Hepatocyte (in vitro differentiated cells): ENCODE measurements around the gene GCG. TPM values are rescaled to one million over a fixed set of nuclear protein-coding genes. Genes with fewer than 3 reads are reported as not detected.
A peak's percentile ranks its signal among the peaks of the same experiment; 100 is the strongest.

Experiments
- DNase-seq: peaks from one replicate; pipeline ENCODE4 v3.0.0-alpha.2; 2016; ENCODE audit warnings: low spot score
- H2AFZ ChIP-seq: fragments of 200-600 bp; sonication (generic); 2 replicates; pipeline ENCODE4 v1.6.0; 2016; ENCODE audit warnings: antibody characterized with exemption, mild to moderate bottlenecking
- H3K27ac ChIP-seq: fragments of 200-600 bp; sonication (generic); 2 replicates; pipeline ENCODE4 v1.5.1; 2016; ENCODE audit warnings: mild to moderate bottlenecking
- H3K27me3 ChIP-seq: fragments of 200-600 bp; sonication (generic); 2 replicates; pipeline ENCODE4 v1.6.1; 2016
- H3K36me3 ChIP-seq: fragments of 200-600 bp; sonication (generic); replicated peaks from 2 replicates; pipeline ENCODE4 v1.5.1; 2016; ENCODE audit warnings: low read depth; ENCODE audit not compliant: insufficient read depth
- H3K4me1 ChIP-seq: fragments of 200-600 bp; sonication (generic); 2 replicates; pipeline ENCODE4 v1.5.1; 2016; ENCODE audit warnings: mild to moderate bottlenecking, moderate library complexity; ENCODE audit not compliant: insufficient read depth
- H3K4me2 ChIP-seq: fragments of 200-600 bp; sonication (generic); 2 replicates; pipeline ENCODE4 v1.6.0; 2016
- H3K4me3 ChIP-seq: fragments of 200-600 bp; sonication (generic); 2 replicates; pipeline ENCODE4 v1.5.1; 2016; ENCODE audit warnings: mild to moderate bottlenecking
- H3K79me2 ChIP-seq: fragments of 200-600 bp; sonication (generic); 2 replicates; pipeline ENCODE4 v1.6.0; 2017; ENCODE audit warnings: mild to moderate bottlenecking
- H3K9me2 ChIP-seq: fragments of 200-600 bp; sonication (generic); replicated peaks from 2 replicates; pipeline ENCODE4 v1.6.0; 2017; ENCODE audit warnings: mild to moderate bottlenecking; ENCODE audit not compliant: insufficient read depth
- H3K9me3 ChIP-seq: fragments of 200-600 bp; sonication (generic); 2 replicates; pipeline ENCODE4 v1.5.1; 2016; ENCODE audit warnings: low read depth, mild to moderate bottlenecking
- H4K20me1 ChIP-seq: fragments of 200-600 bp; sonication (generic); 2 replicates; pipeline ENCODE4 v1.6.0; 2016; ENCODE audit warnings: mild to moderate bottlenecking; ENCODE audit not compliant: insufficient read depth, poor library complexity, severe bottlenecking
- CTCF ChIP-seq: fragments of 200-600 bp; sonication (generic); IDR thresholded peaks from 2 replicates; pipeline ENCODE4 v1.5.1; 2016; ENCODE audit warnings: antibody characterized with exemption, mild to moderate bottlenecking; ENCODE audit not compliant: poor library complexity
- EZH2 ChIP-seq: fragments of 200-600 bp; sonication (generic); IDR thresholded peaks from 2 replicates; pipeline ENCODE4 v1.6.1; 2016; ENCODE audit warnings: antibody characterized with exemption, mild to moderate bottlenecking, borderline replicate concordance
- EZH2phosphoT487 ChIP-seq: fragments of 200-600 bp; sonication (generic); IDR thresholded peaks from one replicate; pipeline ENCODE4 v1.6.1; 2018; ENCODE audit warnings: antibody characterized with exemption, mild to moderate bottlenecking, low read depth, moderate library complexity; ENCODE audit not compliant: unreplicated experiment, severe bottlenecking
- WGBS: methylation state at CpG from one replicate; pipeline ENCODE4 v1.1.6; 2016; ENCODE audit warnings: low lambda C conversion rate; ENCODE audit errors: missing lambda C conversion rate; 5-methylcytosine and 5-hydroxymethylcytosine counted together
- polyA plus RNA-seq: library from polyadenylated mRNA; unstranded; fragments of >200 nt; fragmentation: Nextera tagmentation; extraction: Ambion mirVana; gene quantifications from 2 replicates; pipeline ENCODE4 v1.2.1, GENCODE V29; 2016
- total RNA-seq: library from RNA; depleted of rRNA; stranded (reverse); fragments of >200 nt; gene quantifications from 2 replicates; pipeline ENCODE4 v1.2.3, GENCODE V29; 2014

GCG gene
- total and polyA plus RNA-seq, 2 experiments from 2014 or later: 19.8 to 100 TPM

DNA sequence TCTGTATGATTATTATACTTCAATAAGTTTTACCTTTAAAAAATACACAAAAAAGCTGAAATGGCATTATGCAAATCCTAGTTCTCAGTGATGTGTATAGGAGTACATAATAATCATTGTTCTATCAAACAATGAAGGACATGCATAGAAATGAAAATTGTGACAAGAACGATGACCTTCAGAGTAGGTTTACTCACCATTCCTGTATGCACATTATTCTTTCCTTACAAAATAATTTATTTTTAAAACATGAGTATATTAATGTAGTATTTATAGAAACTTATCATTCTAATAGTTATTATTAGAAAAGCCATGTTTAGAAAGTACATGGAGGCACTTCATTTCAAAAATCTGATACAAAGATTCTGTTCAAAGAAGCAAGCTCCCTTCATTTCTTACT, 45.3 kb downstream of the GCG start:
- H4K20me1 ChIP-seq: no peaks in the 10 kb centered on the region
- no peaks in the 10 kb centered on the region for H3K9me2 ChIP-seq
- H3K4me3 ChIP-seq: no peak overlapping the region
- H3K27me3 ChIP-seq: no peaks in the 10 kb centered on the region
- no peak for DNase-seq
- no peak overlapping the region for H3K27ac ChIP-seq
- H3K36me3 ChIP-seq: no peaks in the 10 kb centered on the region
- TF ChIP-seq EZH2: no peak
- no peak for TF ChIP-seq CTCF
- 100% methylated on average over 1 of the region's 1 CpG for WGBS
- H2AFZ ChIP-seq: no peak overlapping the region
- H3K4me2 ChIP-seq: no peak overlapping the region
- H3K79me2 ChIP-seq: no peaks in the 10 kb centered on the region
- peaks cover 6% of the 10 kb centered on the region for H3K4me1 ChIP-seq
- H3K9me3 ChIP-seq: no peaks in the 10 kb centered on the region

GRCh38 chr2:162106146-162106551, 45.9 kb downstream of the GCG start:
- H3K27me3 ChIP-seq: no peaks in the 10 kb centered on the region
- no peak overlapping the region for H3K4me2 ChIP-seq
- no peaks in the 10 kb centered on the region for H3K79me2 ChIP-seq
- H3K9me3 ChIP-seq: no peaks in the 10 kb centered on the region
- WGBS: 85% methylated on average over 3 of the region's 3 CpGs
- no peak for DNase-seq
- no peak overlapping the region for H3K4me3 ChIP-seq
- H4K20me1 ChIP-seq: no peaks in the 10 kb centered on the region
- TF ChIP-seq EZH2phosphoT487: no peak
- TF ChIP-seq CTCF: no peak
- TF ChIP-seq EZH2: no peak
- no peaks in the 10 kb centered on the region for H3K36me3 ChIP-seq
- no peak overlapping the region for H3K27ac ChIP-seq
- H3K9me2 ChIP-seq: no peaks in the 10 kb centered on the region
- peaks cover 6% of the 10 kb centered on the region for H3K4me1 ChIP-seq
- no peak overlapping the region for H2AFZ ChIP-seq

- H2AFZ ChIP-seq: no peak overlapping the region
- peak; percentile 16 for DNase-seq
- no peak for TF ChIP-seq EZH2
- TF ChIP-seq EZH2phosphoT487: no peak
- no peak for TF ChIP-seq CTCF
- no peak overlapping the region for H3K4me3 ChIP-seq
- H3K9me2 ChIP-seq: no peaks in the 10 kb centered on the region
- no peaks in the 10 kb centered on the region for H3K9me3 ChIP-seq
- no peak overlapping the region for H3K27ac ChIP-seq
- no peaks in the 10 kb centered on the region for H3K36me3 ChIP-seq
- peaks cover 6% of the 10 kb centered on the region for H3K4me1 ChIP-seq
- no peaks in the 10 kb centered on the region for H4K20me1 ChIP-seq
- WGBS: 75% methylated on average over 3 of the region's 3 CpGs
- H3K79me2 ChIP-seq: no peaks in the 10 kb centered on the region
- no peaks in the 10 kb centered on the region for H3K27me3 ChIP-seq
- H3K4me2 ChIP-seq: no peak overlapping the region
Observed at GRCh38 chr2:162103443-162104009, 48.5 kb downstream of the GCG start.

DNA sequence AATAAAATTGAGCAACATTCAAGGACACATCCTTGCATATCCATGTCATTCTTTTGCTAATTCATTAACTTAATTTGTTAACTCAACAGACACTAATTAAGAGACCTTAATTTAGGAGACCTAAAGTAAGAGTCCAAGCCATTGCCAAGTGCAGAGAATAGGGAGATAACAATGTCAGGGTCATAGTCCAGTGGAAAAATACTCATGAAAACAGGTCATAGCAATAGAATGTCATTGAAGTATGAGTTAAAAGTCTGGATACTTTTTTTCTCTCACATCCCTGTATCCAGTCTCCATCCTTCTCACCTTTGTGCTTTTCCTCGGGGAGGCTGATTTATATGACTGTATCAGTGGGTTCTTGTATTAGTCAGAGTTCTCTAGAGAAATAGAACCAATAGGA, 51.5 kb downstream of the GCG start:
- Histone ChIP-seq H4K20me1 (no peaks in the 10 kb centered on the region), H3K4me3 (no peak overlapping the region), H3K9me2 (no peaks in the 10 kb centered on the region), H3K4me2 (no peak overlapping the region), H3K9me3 (no peaks in the 10 kb centered on the region), H3K79me2 (no peaks in the 10 kb centered on the region), H2AFZ (no peak overlapping the region), H3K27ac (peak overlapping the region; percentile 53), H3K4me1 (no peaks in the 10 kb centered on the region), H3K36me3 (no peaks in the 10 kb centered on the region), H3K27me3 (no peaks in the 10 kb centered on the region)
- peak; percentile 35 for DNase-seq
- WGBS: 57% methylated on average over 1 of the region's 1 CpG
- no peak for TF ChIP-seq EZH2phosphoT487
- TF ChIP-seq EZH2: no peak
- TF ChIP-seq CTCF: no peak
